Stomach smooth muscle (tissue), 2 donors: ENCODE results near the gene TBX3.
"Not testable (repeated sequence)": the region's sequence is repeated elsewhere in the genome, so short reads cannot be mapped to it uniquely, and the experiment has no call there.

ENCODE experiments used
- H3K27ac ChIP-seq: one replicate; pipeline ENCODE4 v1.7.0; 2013; ENCODE audit warnings: mild to moderate bottlenecking, low read length, inconsistent platforms
- H3K27me3 ChIP-seq, 2 donors: one replicate each; pipeline ENCODE4 v1.7.0; 2013; ENCODE audit warnings: low read length in 2 of 2; ENCODE audit not compliant: insufficient read depth in 2 of 2, control insufficient read depth in 1 of 2
- H3K36me3 ChIP-seq, 2 donors: one replicate each; pipeline ENCODE4 v1.7.0; 2013; ENCODE audit warnings: low read length in 2 of 2; ENCODE audit not compliant: control insufficient read depth in 2 of 2, insufficient read depth in 2 of 2
- H3K4me1 ChIP-seq: one replicate; pipeline ENCODE4 v1.7.0; 2013; ENCODE audit warnings: low read length; ENCODE audit not compliant: control insufficient read depth, insufficient read depth
- H3K4me3 ChIP-seq, 2 donors: one replicate each; pipeline ENCODE4 v1.7.0; 2013; ENCODE audit warnings: low read length in 2 of 2
- H3K9ac ChIP-seq, 2 donors: one replicate each; pipeline ENCODE4 v1.7.0; 2013; ENCODE audit warnings: low read length in 2 of 2, mild to moderate bottlenecking in 1 of 2
- H3K9me3 ChIP-seq, 2 donors: one replicate each; pipeline ENCODE4 v1.7.0; 2013; ENCODE audit warnings: low read length in 2 of 2; ENCODE audit not compliant: control insufficient read depth in 2 of 2
- donor health status: healthy.
- donor health status: Pancreatic carcinoma.

Gene TBX3

DNA sequence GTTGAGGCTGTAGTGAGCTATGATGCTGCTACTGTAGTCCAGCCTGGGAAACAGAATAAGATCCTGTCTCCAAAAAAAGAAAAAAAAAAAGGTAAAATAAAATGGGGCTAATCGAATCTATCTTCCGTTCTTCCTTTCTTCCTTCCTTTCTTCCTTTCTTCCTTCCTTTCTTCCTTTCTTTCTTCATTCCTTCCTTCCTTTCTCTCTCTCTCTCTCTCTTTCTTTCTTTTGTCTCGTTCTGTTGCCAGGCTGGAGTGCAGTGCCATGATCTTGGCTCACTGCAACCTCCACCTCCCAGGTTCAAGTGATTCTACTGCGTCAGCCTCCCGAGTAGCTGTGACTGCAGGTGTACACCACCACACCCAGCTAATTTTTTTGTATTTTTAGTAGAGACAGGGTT is 24.6 kb upstream of the TBX3 start:
- not testable (repeated sequence) for H3K4me1 ChIP-seq, H3K27ac ChIP-seq, H3K9me3 ChIP-seq, H3K9ac ChIP-seq, H3K36me3 ChIP-seq, H3K4me3 ChIP-seq
- peaks cover 17 to 30% of the 10 kb centered on the region in 2 donors for H3K27me3 ChIP-seq

DNA sequence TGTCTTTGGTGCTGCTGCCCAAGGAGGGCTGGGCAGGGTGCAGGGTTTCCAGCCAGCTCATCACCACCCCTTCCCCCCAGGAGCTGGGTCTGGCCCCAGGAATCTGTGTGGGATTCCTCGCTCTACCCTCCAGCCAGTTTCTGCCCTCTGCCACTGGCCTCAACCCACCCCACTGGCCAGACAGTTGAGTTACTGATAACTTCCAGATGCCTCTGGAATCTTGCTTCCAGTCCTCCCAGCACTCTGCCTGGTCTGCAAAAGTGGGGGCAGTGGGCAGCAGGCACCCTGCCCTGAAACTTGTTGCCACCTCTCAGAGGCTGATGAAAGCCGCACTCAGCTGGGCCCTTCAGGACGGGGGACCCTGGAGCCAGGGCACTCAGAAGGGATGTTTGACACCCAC is 20.1 kb upstream of the TBX3 start:
- Histone ChIP-seq H3K36me3 (no peaks in the 10 kb centered on the region), H3K9ac (no peak overlapping the region), H3K4me3 (no peak overlapping the region), H3K27ac (no peak overlapping the region), H3K27me3 (peaks cover 43 to 52% of the 10 kb centered on the region in 2 donors), H3K9me3 (no peaks in the 10 kb centered on the region), H3K4me1 (peaks cover 3% of the 10 kb centered on the region)

- peaks cover 3% of the 10 kb centered on the region for H3K4me1 ChIP-seq
- peaks cover 52 to 54% of the 10 kb centered on the region in 2 donors for H3K27me3 ChIP-seq
- H3K4me3 ChIP-seq: no peak overlapping the region
These were observed 19.1 kb upstream of the TBX3 start for GRCh38 chr12:114703060-114703493.

DNA sequence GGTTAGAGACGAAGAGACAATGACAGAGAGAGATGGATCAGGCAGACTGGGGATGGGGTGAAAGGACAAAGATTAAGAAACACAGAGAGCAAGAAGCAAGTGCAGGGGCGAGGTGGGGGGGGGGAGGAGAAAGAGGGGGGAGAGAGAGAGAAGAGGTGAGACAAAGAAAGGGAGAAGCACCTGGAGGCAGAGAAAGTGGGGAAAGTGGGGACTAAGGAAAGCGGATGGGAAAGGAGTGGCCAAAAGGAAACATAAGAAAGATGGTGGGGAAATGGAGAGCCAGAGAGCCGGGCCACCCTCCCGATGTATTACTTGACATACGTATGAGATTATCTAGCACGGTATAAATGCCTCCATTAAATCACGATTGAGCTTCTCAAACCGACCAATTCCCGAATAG is 18.5 kb upstream of the TBX3 start:
- no peak overlapping the region for H3K4me3 ChIP-seq
- no peaks in the 10 kb centered on the region for H3K9me3 ChIP-seq
- H3K27me3 ChIP-seq: peaks cover 58 to 60% of the 10 kb centered on the region in 2 donors
- H3K36me3 ChIP-seq: no peaks in the 10 kb centered on the region
- peaks cover 3% of the 10 kb centered on the region for H3K4me1 ChIP-seq
- no peak overlapping the region for H3K27ac ChIP-seq
- H3K9ac ChIP-seq: no peak overlapping the region

More at GRCh38 chr12:114703060-114703493, 19.1 kb upstream of the TBX3 start:
- Histone ChIP-seq H3K27ac (no peak overlapping the region), H3K9me3 (no peaks in the 10 kb centered on the region), H3K36me3 (no peaks in the 10 kb centered on the region), H3K9ac (no peak overlapping the region)

GRCh38 chr12:114701553-114701952 is 17.6 kb upstream of the TBX3 start:
- no peak overlapping the region for H3K9ac ChIP-seq
- H3K4me1 ChIP-seq: peaks cover 3% of the 10 kb centered on the region
- H3K27me3 ChIP-seq: peaks cover 67 to 69% of the 10 kb centered on the region in 2 donors
- H3K27ac ChIP-seq: no peak overlapping the region
- H3K4me3 ChIP-seq: no peak overlapping the region
- H3K36me3 ChIP-seq: no peaks in the 10 kb centered on the region
- H3K9me3 ChIP-seq: no peaks in the 10 kb centered on the region

- H3K9me3 ChIP-seq: no peaks in the 10 kb centered on the region
- H3K9ac ChIP-seq: no peak overlapping the region
- no peak overlapping the region for H3K27ac ChIP-seq
- peaks cover 71 to 74% of the 10 kb centered on the region in 2 donors for H3K27me3 ChIP-seq
- no peaks in the 10 kb centered on the region for H3K36me3 ChIP-seq
- peaks cover 3% of the 10 kb centered on the region for H3K4me1 ChIP-seq
- no peak overlapping the region for H3K4me3 ChIP-seq
These were observed 17.1 kb upstream of the TBX3 start for GRCh38 chr12:114701104-114701414.

DNA sequence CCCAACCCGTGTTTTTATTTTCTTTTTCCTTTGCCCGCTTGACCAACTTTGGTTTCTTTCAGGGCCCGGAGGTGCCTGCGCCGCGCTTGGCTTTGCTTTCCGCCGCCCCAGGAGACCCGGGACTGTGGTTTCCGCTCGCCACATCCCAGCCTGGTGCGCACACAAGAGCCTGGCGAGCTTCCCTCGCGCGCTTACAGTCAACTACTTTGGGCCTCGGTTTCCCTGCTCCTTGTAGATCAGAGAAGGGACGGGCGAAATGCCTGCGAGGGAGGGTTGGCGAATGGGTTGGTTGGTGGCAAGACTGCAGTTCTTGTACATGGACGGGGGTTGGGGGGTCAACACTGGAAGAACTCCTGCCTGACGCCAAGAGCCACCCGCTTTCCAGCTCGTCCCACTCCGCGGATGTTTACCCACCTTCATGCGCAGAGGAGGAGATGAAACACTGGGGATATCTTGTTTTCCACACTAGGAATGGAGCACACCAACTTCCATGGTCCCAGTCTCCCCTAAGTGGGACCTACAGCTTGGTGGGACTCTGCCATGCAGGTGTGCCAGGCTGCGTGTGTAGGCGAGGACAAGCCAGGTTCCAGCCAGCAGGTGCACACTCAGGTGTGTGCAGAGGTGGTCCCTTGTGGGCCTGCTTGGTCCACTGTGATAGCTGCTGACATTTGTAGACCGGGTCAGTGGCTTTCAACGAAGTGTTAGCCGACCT is 16.6 kb upstream of the TBX3 start:
- Histone ChIP-seq H3K4me3 (no peak overlapping the region), H3K9me3 (no peaks in the 10 kb centered on the region), H3K27ac (no peak overlapping the region), H3K4me1 (peaks cover 3% of the 10 kb centered on the region), H3K9ac (no peak overlapping the region), H3K36me3 (no peaks in the 10 kb centered on the region), H3K27me3 (peaks cover 72 to 79% of the 10 kb centered on the region in 2 donors)

GRCh38 chr12:114698566-114699163 is 14.7 kb upstream of the TBX3 start:
- no peak overlapping the region for H3K9ac ChIP-seq
- no peaks in the 10 kb centered on the region for H3K9me3 ChIP-seq
- peaks cover 3% of the 10 kb centered on the region for H3K4me1 ChIP-seq
- no peak overlapping the region for H3K27ac ChIP-seq
- peaks cover 84 to 91% of the 10 kb centered on the region in 2 donors for H3K27me3 ChIP-seq
- H3K36me3 ChIP-seq: no peaks in the 10 kb centered on the region
- peak overlapping the region in 1 of 2 donors; percentile 8 for H3K4me3 ChIP-seq

DNA sequence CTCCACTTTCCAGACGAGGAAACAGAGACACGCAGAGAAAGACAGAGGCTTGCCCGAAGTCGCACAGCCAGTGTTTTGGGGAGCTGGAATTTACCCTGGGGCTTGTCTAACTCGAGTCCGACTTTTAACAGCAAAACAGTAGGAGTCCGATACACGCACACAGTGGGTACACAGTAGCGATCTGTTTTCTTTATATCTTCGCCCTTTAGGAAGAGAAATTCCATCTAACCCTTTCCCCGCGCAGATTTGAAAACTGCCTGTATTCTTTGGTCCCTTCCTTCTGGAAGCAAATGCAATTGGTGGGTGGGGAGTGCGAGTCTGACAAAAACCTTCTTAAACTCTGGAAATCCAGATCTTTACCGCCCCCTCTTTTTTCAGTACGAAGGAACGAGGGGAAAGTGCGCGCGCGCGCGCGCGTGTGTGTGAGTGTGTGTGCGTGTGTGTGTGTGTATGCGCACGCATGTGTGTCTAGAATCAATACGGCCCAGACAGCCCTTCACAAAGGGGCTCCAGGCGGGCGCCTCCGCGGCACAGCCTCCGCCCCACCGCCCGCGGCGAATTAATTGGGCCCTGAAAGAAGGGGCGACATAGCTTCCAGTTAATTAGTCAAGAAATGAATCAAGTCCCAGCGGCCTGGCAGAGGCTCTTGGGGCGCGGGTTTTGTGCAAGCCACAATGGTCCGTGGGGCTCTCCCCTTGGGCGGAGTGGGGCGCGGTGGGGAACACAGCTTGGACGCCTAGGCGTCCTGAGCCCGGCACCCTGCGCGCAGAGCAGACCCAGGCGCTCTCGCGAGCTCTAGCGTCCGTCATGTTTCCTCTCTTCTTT is 14.0 kb upstream of the TBX3 start:
- H3K27ac ChIP-seq: no peak overlapping the region
- H3K9me3 ChIP-seq: no peaks in the 10 kb centered on the region
- peak overlapping the region in 1 of 2 donors; percentile 8 for H3K4me3 ChIP-seq
- H3K27me3 ChIP-seq: peaks cover 87 to 94% of the 10 kb centered on the region in 2 donors
- H3K36me3 ChIP-seq: no peaks in the 10 kb centered on the region
- peaks cover 9% of the 10 kb centered on the region for H3K4me1 ChIP-seq
- no peak overlapping the region for H3K9ac ChIP-seq

DNA sequence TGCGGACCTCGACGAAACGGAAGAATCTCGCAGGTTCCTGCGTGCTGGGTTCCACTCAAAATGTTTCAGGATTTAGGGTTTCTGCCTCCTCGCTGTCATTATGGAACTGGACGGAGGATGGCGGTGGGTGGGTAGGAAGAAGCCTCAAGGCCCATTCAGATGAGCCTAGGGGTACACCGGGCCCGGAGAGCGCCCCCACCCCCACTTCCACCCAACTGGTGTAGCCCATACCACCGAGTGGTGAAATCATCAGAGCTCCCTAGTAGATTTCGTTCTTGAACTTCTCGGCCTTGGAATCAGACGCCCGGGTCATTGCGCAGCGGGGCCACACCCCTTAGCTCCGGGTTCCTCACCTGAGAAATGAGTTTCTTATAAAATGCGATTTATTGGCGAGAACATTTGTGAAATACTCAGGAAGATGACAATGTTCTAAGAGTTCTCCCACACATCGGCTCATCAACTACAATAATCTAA is 13.3 kb upstream of the TBX3 start:
- Histone ChIP-seq H3K27ac (no peak overlapping the region), H3K36me3 (no peaks in the 10 kb centered on the region), H3K9me3 (no peaks in the 10 kb centered on the region), H3K27me3 (peaks cover 87 to 94% of the 10 kb centered on the region in 2 donors), H3K9ac (no peak overlapping the region), H3K4me1 (peaks cover 15% of the 10 kb centered on the region), H3K4me3 (no peak overlapping the region)
